ENCODE data around the gene FHL1.
A peak's percentile ranks its signal among the peaks of the same experiment; 100 is the strongest.

Gene FHL1

DNA sequence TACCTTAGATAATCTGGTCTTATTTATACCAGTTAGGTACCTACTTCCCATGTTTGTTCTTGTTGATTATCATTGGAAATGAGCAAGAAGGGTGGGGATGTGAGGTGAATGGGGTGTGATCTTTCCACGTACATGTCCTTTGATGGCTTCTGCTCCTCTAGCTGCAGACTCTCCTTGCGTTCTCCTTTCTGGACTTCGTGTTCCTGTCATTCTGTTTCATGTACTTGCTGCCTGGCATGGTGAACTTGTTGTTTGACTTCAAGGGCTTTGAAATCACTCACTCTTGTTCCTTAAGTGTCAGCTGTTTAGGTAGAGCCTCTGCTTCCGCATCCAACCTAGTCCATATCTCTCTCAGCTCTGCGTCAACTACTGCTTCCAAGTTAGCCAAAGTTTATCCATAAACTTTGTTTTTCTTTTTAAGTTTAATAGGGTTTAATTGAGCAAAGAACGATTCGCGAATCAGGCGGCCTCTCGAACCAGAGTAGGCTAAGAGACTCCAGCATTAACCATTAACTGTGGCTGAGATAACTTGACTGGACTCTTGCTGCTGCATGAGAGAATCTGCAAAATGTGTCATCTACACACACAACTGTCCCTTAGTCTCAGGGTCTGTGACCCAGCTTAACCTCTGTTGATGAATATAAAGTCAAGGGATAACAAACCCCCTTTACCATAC lies 42.8 kb downstream of the FHL1 start:
- no peak for DNase-seq

DNA sequence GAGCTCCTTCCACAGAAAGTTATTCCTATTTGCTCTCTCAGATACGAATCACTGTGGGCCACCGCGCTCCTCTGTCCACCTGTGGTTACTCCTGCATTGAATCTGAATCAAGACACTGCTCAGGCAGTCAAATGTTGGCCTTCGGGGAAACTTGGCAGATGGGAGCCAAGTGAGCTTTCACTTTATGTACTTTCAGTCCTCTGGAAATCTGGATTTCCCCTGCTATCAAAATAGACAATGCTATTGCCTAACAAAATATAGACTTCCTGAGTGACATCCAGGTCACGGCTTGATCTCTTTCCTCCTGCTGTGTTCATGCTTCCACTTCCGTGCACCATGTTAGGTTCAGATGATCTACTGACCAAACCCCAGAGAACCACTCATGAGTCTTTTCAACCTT lies 43.8 kb downstream of the FHL1 start:
- no peak for DNase-seq

DNA sequence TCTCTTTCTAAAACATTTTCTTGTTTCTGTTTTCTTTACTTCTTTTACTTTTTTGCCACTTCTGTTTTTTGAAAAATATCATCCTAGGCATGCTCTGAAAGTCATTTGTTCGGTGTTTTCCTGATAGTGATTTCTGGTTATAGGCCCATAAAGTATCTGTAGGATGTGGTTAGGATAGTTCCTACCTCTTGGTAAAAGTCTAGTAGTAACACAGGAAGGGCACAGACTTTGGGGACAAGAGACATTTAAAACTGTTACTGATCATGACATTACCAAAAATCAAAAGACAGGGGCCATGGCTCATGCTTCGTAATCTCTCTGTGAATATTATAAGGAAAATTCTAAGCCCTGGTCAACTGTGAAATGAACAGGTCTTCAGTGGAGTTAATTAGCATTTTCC lies 44.8 kb downstream of the FHL1 start:
- no peak for DNase-seq

DNA sequence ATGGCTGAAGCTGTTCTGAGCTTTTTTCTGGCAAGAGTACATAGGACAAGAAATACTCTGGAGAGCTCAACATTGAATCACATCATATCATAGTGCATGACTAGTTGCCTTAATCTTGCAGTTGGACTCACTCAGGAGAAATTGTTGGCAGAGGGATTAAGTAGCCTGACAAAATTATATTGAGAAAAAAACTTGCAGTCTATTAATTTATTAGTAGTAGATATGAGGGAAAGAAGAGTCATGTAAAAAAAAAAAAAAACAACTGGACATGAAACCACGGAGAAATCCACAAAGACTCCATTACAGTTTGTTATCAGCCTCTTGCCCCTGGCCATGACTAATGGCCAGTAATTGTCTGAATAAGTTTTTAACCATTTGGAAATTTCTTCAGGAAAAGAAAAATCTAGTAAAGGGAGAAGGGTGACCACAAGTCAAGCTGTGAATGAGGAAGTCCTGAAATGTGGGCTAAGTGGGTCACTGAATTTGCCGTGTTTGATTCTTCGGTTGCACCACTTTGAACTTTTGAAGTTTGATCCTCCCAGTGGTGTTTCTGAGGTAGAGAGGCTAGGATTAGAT lies 45.6 kb downstream of the FHL1 start:
- no peak for DNase-seq

DNA sequence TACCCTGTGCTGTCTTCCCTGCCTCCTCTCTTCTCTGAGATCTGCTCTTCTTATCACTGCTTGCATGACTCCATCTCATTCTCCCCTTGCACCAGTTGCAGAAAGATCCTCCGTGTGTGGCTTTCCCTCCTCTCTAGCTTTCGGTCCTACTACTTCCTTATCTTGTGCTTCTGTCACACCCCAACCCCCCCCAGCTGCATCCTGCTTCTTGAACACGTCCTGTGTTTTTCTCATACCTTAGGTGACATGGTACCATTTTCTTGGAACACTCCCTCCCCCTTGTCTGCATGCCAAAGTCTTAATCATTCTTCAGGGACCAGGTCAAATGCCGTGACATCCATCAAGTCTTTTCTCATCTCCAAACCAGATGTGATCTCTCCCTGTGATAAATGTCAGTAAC lies 46.4 kb downstream of the FHL1 start:
- peak; percentile 3 for DNase-seq

DNA sequence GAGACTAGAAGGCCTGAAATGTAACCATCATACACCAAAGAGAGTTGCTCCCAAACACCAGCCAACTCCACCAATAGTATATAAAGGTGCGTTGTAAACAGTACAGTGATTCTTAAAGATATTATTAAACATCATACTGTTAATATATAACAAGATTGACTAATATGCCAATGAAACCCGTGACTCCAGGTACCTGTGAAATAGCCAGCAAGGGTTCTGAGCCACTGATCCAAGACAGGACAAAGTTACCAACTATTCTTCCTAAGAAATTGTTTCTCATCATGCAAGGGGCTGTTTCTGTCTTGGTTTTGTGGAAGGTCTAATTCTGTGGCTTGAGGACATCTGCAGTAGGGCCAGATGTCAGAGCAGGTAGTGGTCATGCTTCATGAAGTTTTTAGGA lies 47.2 kb downstream of the FHL1 start:
- DNase-seq: no peak

DNA sequence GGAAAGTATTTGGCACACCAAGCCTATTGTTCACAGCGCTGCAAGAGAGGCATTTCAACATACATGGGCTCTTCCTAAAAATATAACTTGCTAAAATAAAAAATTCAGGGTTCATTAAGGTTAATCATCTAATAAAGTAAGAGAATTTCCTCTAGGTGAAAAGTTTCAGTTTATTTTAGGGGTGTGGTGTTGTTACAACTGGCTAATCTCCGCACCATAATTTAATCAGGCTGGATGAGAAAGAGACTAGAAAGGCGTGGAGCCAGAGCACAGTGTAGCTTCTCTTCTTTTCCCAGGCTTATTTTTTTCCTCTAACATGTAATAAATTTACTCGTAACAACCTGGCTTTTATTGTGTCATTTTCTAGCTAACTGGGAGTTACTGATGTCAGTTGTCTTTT lies 47.9 kb downstream of the FHL1 start:
- no peak for DNase-seq

DNA sequence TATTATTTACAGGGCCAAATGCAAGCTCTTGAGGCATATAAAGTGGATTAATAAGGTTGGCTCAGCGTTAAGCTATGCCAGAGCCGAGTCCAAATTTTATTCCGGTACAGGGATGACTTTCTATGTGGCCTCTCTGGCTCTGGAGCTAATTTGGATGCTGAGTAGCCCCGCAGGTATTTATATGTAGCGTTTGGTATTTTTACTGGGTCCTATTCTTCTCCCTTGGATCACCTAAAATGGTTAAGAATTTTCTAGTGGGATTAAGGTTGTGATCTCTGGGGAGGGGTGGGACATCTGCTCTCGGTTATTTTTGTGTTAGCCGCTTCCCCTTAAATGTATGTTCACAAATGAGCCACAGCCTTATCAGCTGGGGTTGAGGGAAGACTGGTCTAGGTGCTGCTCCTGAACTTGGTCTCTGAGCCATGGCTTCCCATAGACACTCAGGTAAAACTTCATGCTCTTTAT lies 49.4 kb downstream of the FHL1 start:
- no peak for DNase-seq

DNA sequence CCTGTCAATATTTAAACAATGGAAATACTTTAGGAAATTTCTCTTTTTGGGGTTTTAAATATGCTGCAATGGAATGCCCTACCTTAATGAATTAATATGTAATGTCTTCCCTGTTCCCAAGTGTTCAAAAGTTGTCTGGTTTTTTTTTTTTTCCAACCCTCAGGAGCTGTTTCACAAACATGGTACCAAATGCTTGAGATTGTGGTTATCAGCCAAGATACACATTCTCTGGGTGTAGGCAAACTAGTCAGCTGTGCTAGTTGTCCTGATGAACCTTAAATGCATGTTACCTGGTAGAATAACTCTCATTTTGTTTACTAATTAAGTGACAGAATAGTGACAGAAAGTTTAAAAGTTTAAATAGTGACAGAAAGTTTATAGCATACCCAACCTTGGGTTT lies 50.7 kb downstream of the FHL1 start:
- no peak for DNase-seq

DNA sequence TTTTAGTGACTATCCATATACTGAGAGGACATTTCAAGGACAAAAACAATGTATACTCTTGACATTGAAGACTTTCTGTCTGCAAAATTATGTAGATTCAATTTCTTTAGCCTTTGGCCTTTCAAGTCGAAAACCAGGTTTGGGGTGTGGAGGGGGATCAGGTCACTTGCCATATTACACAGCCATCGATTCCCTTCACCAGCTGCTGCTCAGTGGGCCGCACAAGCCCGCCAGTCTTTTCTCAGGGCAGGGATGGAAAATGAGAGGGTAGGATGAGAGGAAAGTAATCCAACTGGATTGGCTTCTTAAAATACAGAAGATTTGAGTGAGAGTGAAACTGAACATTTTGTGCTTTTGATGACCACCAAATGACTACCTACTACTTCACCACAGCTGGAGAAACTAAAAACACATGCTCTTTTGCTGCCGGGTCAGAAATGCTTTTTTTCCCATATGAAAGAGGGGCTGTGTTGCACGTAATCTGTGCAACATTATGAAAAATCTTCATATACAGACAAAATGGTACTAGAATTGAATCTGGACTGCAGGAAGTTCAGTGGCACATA lies 51.4 kb downstream of the FHL1 start:
- DNase-seq: no peak

DNA sequence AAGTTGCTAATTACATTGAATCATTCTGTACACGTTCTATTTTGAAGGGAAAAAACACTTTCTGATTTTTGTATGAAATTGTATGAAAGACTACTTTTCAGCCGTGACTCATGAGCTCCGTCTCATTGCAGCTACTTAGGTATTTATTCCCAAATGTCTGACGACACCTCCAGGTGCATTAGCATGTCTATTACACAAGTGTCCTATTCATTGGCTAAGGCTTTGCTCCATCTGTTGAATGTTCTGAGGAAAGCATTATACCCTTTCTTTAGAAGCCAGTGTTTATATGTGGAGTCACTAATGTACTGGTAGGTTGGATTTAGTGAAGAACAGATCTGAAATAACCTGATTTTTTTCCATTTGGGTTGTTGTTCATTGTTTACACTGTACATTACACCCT lies 52.0 kb downstream of the FHL1 start:
- DNase-seq: no peak

DNA sequence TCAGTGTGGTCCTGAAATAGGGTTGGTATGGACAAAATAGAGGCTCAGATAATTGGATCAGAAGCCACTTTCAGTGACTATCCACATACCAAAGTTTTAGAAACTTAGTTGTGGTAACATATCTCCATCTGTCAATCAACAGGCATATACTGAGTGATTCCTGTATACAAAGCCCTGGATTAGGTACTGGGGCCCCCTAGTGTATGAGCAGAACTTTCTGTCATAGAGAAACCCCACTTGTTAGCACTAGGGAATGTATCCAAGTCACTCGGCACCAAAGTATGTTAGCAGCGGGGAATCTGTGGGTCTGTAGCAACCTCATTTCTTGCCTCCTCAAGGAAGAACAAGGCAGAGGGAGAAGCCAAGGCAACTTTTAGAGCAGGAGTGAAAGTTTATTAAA lies 53.1 kb downstream of the FHL1 start:
- no peak for DNase-seq

DNA sequence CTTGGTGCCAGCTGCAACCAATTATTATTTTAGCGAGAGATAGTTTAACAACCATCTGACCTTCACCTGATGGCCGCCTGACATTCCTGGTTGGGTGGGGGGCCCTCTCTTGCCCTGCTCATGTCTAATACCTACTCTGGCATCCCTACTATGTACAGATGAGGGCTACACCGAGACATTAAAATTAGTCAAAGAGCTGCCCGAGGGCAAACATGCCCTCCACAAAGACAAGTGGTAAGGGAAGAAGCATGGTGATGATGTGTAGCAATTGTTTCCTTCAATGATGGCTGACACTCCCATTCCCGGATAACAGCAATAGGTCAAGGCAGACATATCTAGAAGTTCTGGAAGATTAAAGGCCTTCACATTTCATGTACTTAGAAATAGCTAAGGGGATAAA lies 54.3 kb downstream of the FHL1 start:
- no peak for DNase-seq

DNA sequence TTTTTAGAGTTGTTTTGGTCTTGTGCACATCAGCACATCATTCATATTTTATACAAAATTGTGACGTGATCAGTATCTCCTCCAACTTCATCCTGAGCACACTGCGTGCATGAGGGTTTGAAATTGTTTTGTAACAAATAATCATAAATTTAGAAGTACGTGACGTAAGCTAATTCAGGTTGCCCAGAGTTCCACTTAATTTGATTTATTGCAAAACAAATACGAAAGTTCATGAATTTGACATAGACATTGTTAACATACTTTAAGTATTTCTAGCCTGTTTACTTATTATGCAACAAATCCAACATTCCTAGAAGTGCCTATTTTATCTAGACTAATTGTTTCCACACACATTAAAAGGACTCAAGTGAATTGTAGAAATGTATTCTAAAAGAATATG lies 55.6 kb downstream of the FHL1 start:
- DNase-seq: no peak

DNA sequence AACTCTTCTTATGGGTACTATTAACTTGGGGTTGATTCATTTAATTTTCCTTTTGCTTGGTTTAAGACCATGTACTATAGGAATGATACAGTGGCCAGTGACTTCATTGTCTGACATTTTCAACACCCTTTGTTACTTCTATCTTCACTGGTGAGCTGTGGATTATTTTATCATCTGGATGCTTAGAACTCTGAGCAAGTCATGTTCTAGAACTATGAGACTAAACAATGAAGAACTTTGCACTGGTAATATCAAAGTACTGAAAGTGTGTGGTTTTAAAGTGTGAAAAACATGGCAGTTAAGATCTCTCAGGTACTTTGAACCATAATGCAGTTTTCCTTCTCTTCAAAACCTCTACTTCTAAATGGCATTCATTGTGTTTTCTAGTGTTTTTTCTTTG lies 56.1 kb downstream of the FHL1 start:
- no peak for DNase-seq

DNA sequence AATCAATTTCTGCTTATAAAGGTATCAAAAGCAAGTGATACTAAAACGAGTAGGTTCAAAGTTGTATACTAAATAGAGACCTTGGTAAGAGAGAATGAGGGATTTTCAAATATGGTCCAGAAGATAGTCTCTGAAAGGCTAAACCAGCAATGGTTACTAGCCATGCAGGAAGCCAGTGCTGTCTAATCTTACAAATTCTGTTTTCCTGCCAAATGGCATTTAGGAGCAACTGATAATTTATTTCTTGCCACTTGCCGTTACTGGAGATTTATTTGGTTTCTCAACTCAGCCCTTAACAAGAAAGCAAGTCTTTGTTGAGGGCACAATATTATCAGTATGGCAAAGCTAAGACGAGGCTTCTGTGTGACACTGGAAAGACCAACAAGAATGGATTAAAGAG lies 56.6 kb downstream of the FHL1 start:
- DNase-seq: no peak

DNA sequence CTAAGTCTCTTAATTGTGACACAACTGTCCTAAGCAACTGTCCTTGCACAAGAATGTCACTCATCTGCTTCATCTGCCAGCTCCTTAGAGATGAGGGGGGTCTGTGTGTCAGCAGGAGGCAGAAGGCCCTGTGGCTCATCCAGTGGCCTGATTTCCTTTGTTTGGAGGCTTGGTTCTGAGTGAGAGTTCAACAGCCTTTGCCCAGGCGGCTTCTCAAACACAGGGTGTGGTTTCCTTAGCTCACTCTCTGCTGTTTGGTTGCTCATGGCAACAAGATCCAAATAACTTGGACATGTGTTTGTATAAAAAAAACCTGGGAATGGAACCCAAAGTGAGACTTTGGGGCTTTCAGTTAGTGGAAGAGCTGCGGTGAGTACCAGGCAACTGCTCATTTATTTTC lies 57.2 kb downstream of the FHL1 start:
- DNase-seq: no peak

DNA sequence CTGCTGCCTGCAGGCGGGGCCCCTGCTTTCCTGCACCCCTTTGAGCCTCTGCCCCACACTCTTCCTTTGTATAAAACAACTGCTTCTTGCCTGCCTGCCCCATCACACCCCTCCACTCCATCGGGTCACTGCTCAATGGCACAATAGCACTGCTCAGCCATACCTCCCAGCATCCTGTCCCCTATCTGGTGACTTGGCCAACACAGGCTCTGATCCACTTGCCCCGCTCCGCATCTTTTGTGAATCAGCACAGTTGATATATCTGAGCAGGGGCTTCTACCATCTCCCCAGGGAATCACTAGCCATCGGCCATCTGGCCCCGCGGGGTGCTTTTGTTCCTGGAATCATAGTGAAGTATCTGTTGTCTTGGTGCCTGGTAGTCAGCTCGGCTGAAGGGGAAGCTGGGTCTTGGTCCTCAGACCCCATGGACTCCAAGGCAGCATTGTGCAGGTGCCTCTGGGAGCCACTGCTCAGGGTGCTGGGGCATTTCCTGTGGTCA lies 58.6 kb downstream of the FHL1 start:
- DNase-seq: no peak

DNA sequence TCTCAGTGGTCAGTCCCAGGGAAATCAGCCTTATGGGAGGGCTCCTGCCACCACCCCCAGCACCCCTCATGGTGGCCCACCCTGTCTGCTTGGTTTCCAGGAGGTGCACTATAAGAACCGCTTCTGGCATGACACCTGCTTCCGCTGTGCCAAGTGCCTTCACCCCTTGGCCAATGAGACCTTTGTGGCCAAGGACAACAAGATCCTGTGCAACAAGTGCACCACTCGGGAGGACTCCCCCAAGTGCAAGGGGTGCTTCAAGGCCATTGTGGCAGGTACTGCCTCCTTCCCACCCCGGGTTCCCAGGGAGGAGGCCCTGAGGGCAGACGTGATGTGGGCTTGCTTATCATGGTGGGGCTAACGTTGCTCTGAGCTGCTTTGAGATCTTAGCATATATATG lies 59.6 kb downstream of the FHL1 start:
- no peak for DNase-seq

DNA sequence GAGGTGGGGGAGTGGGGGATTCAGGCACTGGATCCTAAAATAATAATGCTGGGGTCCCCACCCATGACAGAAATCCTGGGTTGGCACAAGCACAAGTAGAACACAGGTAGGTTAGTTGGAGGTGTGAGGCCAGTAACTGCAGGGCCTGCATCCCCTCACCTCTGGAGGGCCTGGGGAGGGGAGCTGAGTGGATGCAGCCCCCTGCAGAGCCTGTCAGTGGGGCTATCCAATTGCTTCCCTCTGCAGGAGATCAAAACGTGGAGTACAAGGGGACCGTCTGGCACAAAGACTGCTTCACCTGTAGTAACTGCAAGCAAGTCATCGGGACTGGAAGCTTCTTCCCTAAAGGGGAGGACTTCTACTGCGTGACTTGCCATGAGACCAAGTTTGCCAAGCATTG lies 60.2 kb downstream of the FHL1 start:
- DNase-seq: no peak

DNA sequence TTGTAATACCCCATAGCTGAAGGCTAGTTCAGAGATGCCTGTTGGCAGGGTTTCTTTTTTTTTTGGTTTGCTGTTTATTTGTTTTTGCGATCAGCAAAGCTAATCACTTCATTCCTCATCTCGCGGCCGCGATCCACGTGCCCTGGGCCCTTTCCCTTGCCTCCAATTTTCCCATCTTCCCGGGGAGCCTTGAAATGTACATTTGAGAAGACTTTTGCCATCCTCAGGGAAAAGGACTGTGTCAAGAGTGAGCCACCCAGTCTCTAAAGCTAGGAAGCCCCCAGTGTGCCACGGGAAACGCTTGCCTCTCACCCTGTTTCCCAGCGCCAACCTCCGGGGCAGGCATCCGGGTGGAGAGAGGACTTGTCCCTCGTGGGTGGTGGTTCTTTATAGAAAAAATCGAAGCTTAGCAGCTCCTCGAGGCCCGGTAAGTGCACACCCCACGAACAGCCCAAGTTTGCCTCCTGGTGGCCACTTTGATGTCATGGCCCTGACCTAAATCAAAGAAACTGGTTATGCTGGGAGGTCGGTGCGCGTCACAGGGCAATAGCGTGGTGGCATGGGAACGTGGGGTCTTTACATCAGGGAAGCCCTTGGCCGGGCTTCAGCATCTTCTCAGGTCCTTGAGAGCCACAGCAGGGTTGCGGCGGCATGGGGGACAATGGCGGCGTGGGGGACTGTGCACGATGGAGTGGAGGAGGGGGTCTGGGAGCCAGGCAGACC lies 61.8 kb downstream of the FHL1 start:
- peak; percentile 23 for DNase-seq

DNA sequence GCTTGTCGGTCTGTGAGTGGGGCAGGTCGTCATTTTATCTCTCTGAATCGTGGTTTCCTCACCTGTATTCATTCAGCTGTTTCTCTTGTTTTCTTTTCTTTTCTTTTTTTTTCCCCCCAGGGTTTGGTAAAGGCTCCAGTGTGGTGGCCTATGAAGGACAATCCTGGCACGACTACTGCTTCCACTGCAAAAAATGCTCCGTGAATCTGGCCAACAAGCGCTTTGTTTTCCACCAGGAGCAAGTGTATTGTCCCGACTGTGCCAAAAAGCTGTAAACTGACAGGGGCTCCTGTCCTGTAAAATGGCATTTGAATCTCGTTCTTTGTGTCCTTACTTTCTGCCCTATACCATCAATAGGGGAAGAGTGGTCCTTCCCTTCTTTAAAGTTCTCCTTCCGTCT lies 62.4 kb downstream of the FHL1 start:
- DNase-seq: no peak

DNA sequence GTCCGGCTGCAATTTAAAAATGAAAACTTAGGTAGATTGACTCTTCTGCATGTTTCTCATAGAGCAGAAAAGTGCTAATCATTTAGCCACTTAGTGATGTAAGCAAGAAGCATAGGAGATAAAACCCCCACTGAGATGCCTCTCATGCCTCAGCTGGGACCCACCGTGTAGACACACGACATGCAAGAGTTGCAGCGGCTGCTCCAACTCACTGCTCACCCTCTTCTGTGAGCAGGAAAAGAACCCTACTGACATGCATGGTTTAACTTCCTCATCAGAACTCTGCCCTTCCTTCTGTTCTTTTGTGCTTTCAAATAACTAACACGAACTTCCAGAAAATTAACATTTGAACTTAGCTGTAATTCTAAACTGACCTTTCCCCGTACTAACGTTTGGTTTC lies 62.9 kb downstream of the FHL1 start:
- no peak for DNase-seq

DNA sequence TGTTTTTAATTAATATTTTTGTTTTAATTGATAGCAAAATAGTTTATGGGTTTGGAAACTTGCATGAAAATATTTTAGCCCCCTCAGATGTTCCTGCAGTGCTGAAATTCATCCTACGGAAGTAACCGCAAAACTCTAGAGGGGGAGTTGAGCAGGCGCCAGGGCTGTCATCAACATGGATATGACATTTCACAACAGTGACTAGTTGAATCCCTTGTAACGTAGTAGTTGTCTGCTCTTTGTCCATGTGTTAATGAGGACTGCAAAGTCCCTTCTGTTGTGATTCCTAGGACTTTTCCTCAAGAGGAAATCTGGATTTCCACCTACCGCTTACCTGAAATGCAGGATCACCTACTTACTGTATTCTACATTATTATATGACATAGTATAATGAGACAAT lies 63.5 kb downstream of the FHL1 start:
- DNase-seq: no peak
